Stimulated activated memory B cell treated with anti-CD40 and anti-IgM and Interleukin-4, amounts not matched to agents 10 μg/mL and 1 μg/mL and 100 μg/mL, for 72 hours (primary cell): ENCODE measurements around the gene KANTR.

Source experiments
- ATAC-seq: fragments of 150-1000 bp; cut with Tn5 transposase; 2 replicates; pipeline ENCODE4 v1.10.0; 2021
- H3K27ac Mint-ChIP-seq: one replicate; pipeline ENCODE4 v1.8.0; 2022; ENCODE audit warnings: mild to moderate bottlenecking, mixed read lengths
- H3K27me3 Mint-ChIP-seq: one replicate; pipeline ENCODE4 v1.8.0; 2022; ENCODE audit warnings: mixed read lengths
- H3K36me3 Mint-ChIP-seq: one replicate; pipeline ENCODE4 v1.8.0; 2022; ENCODE audit warnings: mixed read lengths
- H3K4me1 Mint-ChIP-seq: one replicate; pipeline ENCODE4 v1.8.0; 2022; ENCODE audit warnings: mixed read lengths
- H3K4me3 Mint-ChIP-seq: one replicate; pipeline ENCODE4 v1.8.0; 2022; ENCODE audit warnings: mild to moderate bottlenecking, moderate library complexity, mixed read lengths
- H3K9me3 Mint-ChIP-seq: one replicate; pipeline ENCODE4 v1.8.0; 2022; ENCODE audit warnings: mixed read lengths

The KANTR gene

GRCh38 chrX:53076671-53077070, 17.3 kb upstream of the KANTR start:
- ATAC-seq, result no peak
- no peak overlapping the region for H3K27ac Mint-ChIP-seq
- H3K36me3 Mint-ChIP-seq, result no peaks in the 10 kb centered on the region
- H3K27me3 Mint-ChIP-seq, result no peaks in the 10 kb centered on the region
- H3K9me3 Mint-ChIP-seq, result no peaks in the 10 kb centered on the region
- H3K4me3 Mint-ChIP-seq, result no peak overlapping the region
- H3K4me1 Mint-ChIP-seq, result peaks cover 16% of the 10 kb centered on the region

- no peaks in the 10 kb centered on the region for H3K27me3 Mint-ChIP-seq
- no peak overlapping the region for H3K4me3 Mint-ChIP-seq
- no peaks in the 10 kb centered on the region for H3K36me3 Mint-ChIP-seq
- no peak overlapping the region for H3K27ac Mint-ChIP-seq
- ATAC-seq, result no peak
- no peaks in the 10 kb centered on the region for H3K9me3 Mint-ChIP-seq
- H3K4me1 Mint-ChIP-seq, result peaks cover 9% of the 10 kb centered on the region
Measured at GRCh38 chrX:53077207-53078197, 16.4 kb upstream of the KANTR start.

- Mint-ChIP-seq H3K4me3 (no peak overlapping the region), H3K36me3 (peaks cover 6% of the 10 kb centered on the region), H3K27ac (no peak overlapping the region), H3K4me1 (peaks cover 20% of the 10 kb centered on the region), H3K9me3 (no peaks in the 10 kb centered on the region), H3K27me3 (no peaks in the 10 kb centered on the region)
- ATAC-seq, result no peak
Measured at GRCh38 chrX:53078943-53079342, 15.0 kb upstream of the KANTR start.

GRCh38 chrX:53080628-53081580, 13.0 kb upstream of the KANTR start:
- no peaks in the 10 kb centered on the region for H3K27me3 Mint-ChIP-seq
- H3K27ac Mint-ChIP-seq, result peak overlapping the region; percentile 97
- peak overlapping the region; percentile 76 for H3K4me3 Mint-ChIP-seq
- no peaks in the 10 kb centered on the region for H3K9me3 Mint-ChIP-seq
- H3K36me3 Mint-ChIP-seq, result peaks cover 20% of the 10 kb centered on the region
- peaks cover 32% of the 10 kb centered on the region for H3K4me1 Mint-ChIP-seq
- no peak for ATAC-seq

GRCh38 chrX:53081925-53082772, 11.8 kb upstream of the KANTR start, which contains the start of gene TSPYL2:
TSS of gene TSPYL2 (plus strand) at chrX:53082367. CDS start at chrX:53082499, 132 bp downstream.
- Mint-ChIP-seq H3K27ac (peak within 1 kb of the TSS; percentile 97), H3K27me3 (no peaks in the 10 kb centered on the region), H3K4me3 (peak within 1 kb of the TSS; percentile 87), H3K4me1 (peaks cover 37% of the 10 kb centered on the region), H3K36me3 (peaks cover 26% of the 10 kb centered on the region), H3K9me3 (no peaks in the 10 kb centered on the region)
- peak; percentile 97 for ATAC-seq

GRCh38 chrX:53082773-53083616, 10.9 kb upstream of the KANTR start:
- no peaks in the 10 kb centered on the region for H3K9me3 Mint-ChIP-seq

GRCh38 chrX:53084043-53084570, 9.8 kb upstream of the KANTR start:
- Mint-ChIP-seq H3K36me3 (peaks cover 33% of the 10 kb centered on the region), H3K27ac (peak overlapping the region; percentile 97), H3K4me1 (peaks cover 52% of the 10 kb centered on the region), H3K27me3 (no peaks in the 10 kb centered on the region), H3K4me3 (no peak overlapping the region), H3K9me3 (no peaks in the 10 kb centered on the region)
- no peak for ATAC-seq

More at GRCh38 chrX:53082773-53083616, 10.9 kb upstream of the KANTR start:
- no peak for ATAC-seq
- Mint-ChIP-seq H3K4me1 (peaks cover 41% of the 10 kb centered on the region), H3K36me3 (peaks cover 27% of the 10 kb centered on the region), H3K27ac (peak overlapping the region; percentile 97), H3K27me3 (no peaks in the 10 kb centered on the region), H3K4me3 (peak overlapping the region; percentile 87)

- peaks cover 33% of the 10 kb centered on the region for H3K36me3 Mint-ChIP-seq
Measured at GRCh38 chrX:53084863-53085262, 9.1 kb upstream of the KANTR start.

GRCh38 chrX:53085661-53086229, 8.2 kb upstream of the KANTR start:
- no peak for ATAC-seq
- H3K4me3 Mint-ChIP-seq, result no peak overlapping the region
- peaks cover 52% of the 10 kb centered on the region for H3K4me1 Mint-ChIP-seq
- no peak overlapping the region for H3K27ac Mint-ChIP-seq
- no peaks in the 10 kb centered on the region for H3K27me3 Mint-ChIP-seq
- H3K36me3 Mint-ChIP-seq, result peaks cover 33% of the 10 kb centered on the region
- no peaks in the 10 kb centered on the region for H3K9me3 Mint-ChIP-seq

More at GRCh38 chrX:53084863-53085262, 9.1 kb upstream of the KANTR start:
- H3K27me3 Mint-ChIP-seq, result no peaks in the 10 kb centered on the region
- H3K4me3 Mint-ChIP-seq, result no peak overlapping the region
- H3K4me1 Mint-ChIP-seq, result peaks cover 52% of the 10 kb centered on the region
- no peak for ATAC-seq
- no peak overlapping the region for H3K27ac Mint-ChIP-seq
- H3K9me3 Mint-ChIP-seq, result no peaks in the 10 kb centered on the region

- peaks cover 52% of the 10 kb centered on the region for H3K4me1 Mint-ChIP-seq
- no peak overlapping the region for H3K27ac Mint-ChIP-seq
Measured at GRCh38 chrX:53086464-53086863, 7.5 kb upstream of the KANTR start.

GRCh38 chrX:53087388-53087831, 6.5 kb upstream of the KANTR start:
- no peaks in the 10 kb centered on the region for H3K9me3 Mint-ChIP-seq
- H3K4me1 Mint-ChIP-seq, result peaks cover 52% of the 10 kb centered on the region
- H3K27me3 Mint-ChIP-seq, result no peaks in the 10 kb centered on the region
- no peak for ATAC-seq
- peaks cover 33% of the 10 kb centered on the region for H3K36me3 Mint-ChIP-seq
- no peak overlapping the region for H3K27ac Mint-ChIP-seq
- H3K4me3 Mint-ChIP-seq, result no peak overlapping the region

More at GRCh38 chrX:53086464-53086863, 7.5 kb upstream of the KANTR start:
- Mint-ChIP-seq H3K9me3 (no peaks in the 10 kb centered on the region), H3K27me3 (no peaks in the 10 kb centered on the region), H3K4me3 (no peak overlapping the region), H3K36me3 (peaks cover 33% of the 10 kb centered on the region)
- ATAC-seq, result no peak

- Mint-ChIP-seq H3K4me3 (peak overlapping the region; percentile 93), H3K27ac (peak overlapping the region; percentile 98), H3K36me3 (peaks cover 32% of the 10 kb centered on the region), H3K27me3 (no peaks in the 10 kb centered on the region), H3K9me3 (no peaks in the 10 kb centered on the region), H3K4me1 (peaks cover 43% of the 10 kb centered on the region)
- ATAC-seq, result peak; percentile 87
Measured at GRCh38 chrX:53088136-53088974, 5.6 kb upstream of the KANTR start.
